DOHH2 (cell line): ENCODE data around the gene PRRG4.

Source experiments
- EZH2phosphoT487 ChIP-seq: fragments of 200-600 bp; sonication (generic); IDR thresholded peaks from 2 replicates; pipeline ENCODE4 v1.6.1; 2017; ENCODE audit warnings: borderline replicate concordance, mild to moderate bottlenecking, antibody characterized with exemption, low read length, moderate library complexity, mixed read lengths
- TF ChIP-seq, protein P1 (sequence below): fragments of 200-600 bp; sonication (generic); IDR thresholded peaks from one replicate; pipeline ENCODE4 v1.5.1; 2014; ENCODE audit warnings: antibody characterized with exemption, mild to moderate bottlenecking, low read depth, low read length; ENCODE audit not compliant: poor library complexity, severe bottlenecking

GRCh38 chr11:32881286-32881685 is 51.6 kb downstream of the PRRG4 start:
- TF ChIP-seq, protein P1, sequence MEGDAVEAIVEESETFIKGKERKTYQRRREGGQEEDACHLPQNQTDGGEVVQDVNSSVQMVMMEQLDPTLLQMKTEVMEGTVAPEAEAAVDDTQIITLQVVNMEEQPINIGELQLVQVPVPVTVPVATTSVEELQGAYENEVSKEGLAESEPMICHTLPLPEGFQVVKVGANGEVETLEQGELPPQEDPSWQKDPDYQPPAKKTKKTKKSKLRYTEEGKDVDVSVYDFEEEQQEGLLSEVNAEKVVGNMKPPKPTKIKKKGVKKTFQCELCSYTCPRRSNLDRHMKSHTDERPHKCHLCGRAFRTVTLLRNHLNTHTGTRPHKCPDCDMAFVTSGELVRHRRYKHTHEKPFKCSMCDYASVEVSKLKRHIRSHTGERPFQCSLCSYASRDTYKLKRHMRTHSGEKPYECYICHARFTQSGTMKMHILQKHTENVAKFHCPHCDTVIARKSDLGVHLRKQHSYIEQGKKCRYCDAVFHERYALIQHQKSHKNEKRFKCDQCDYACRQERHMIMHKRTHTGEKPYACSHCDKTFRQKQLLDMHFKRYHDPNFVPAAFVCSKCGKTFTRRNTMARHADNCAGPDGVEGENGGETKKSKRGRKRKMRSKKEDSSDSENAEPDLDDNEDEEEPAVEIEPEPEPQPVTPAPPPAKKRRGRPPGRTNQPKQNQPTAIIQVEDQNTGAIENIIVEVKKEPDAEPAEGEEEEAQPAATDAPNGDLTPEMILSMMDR: no peak
- no peak for TF ChIP-seq EZH2phosphoT487
